ENCODE measurements around the gene ASCC1.

The ASCC1 gene

DNA sequence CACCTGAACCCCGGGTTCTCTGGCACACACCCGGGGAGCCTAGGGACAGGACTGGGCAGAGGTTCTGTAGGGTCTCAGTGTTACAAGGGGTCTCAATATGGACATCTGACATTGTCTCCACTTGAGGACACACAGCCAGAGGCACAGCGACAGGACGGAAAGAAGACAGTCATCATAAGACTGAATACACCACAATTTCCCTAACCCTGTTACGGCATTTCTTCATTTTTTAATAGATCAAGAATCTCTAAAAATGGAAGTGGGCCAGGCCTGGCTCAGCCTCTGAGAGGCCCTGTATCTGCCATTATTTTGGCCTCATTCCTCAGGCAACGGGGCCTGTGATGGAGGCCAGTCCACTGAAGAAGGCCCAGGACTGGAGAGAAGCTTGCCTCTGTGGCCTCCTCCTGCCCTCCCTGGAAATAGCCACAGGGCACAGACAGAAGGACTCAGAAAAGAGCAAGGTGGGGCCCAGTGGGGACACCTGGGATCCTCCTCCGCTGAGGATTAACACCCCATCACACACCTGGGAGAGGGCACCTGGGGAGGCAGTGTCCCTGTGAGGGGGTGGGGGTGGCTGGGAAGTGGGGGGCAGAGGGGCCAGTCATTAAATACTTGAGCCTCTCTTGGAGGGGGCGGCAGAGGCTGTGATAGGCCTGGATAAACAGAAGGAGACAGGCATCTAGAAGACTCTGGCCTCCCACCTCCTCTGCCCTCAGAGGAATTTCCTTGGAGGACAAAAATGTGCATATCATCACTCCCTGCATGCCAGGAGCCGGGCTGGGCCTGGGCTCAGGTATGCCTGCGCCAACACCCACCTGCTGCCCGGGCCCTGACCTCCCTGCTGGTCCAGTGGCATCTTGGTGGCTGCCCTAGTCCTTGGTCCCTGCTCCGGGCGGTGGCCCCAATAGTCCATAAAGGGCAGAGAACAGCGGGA, 135.8 kb downstream of the ASCC1 start:
- DNase-seq, result no peak

DNA sequence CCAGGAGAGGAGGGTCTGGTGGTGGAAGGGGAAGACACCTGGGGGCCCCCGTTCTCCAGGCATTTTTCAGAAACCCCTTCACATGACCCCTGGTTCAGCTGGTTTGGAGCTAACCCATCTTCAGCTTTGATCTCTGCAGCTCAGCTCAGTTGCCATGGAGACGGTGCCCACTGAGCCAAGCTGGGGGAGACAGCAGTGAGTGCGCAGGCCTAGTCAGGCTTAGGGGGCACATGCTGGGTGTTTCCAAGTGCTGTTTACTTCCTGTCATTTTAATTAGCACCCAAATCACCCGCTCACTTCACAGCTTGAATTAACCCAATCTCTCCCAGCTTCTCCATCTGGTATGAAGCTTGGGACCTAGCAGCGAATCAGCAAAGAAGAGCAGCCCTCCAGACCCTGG, 136.7 kb downstream of the ASCC1 start:
- DNase-seq, result no peak

DNA sequence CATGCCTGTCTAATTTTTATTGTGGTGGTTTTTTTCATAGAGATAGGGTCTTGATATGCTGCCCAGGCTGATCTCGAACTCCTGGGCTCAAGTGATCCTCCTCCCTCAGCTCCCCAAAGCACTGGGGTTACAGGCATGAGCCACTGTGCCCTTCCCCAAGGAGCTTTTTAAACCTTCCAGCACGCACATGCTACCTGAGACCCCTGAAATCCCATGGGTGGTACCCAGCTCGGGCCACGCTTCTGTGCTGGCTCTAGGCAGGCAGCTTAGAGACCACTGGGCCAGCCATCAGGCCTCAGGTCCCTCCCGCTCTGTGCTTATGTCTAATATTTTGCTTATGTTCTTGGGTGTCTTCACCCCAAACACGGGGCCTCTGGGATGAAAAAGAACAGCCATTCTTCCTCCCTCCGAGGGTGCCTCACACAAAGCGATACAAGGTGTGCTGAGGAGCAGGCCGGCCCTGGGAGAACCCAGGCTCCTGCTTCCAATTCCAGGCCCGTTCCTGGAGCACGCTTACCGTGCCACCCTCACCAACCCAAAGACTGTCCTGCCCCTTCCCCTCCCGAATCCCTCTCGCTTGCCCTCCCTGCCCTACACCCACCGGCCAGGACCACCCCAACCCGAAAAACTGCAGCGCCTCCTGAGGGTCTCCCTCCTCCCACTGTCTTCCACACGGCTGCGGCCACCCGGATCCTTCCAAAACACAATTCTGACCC, 138.6 kb downstream of the ASCC1 start:
- DNase-seq, result no peak

DNA sequence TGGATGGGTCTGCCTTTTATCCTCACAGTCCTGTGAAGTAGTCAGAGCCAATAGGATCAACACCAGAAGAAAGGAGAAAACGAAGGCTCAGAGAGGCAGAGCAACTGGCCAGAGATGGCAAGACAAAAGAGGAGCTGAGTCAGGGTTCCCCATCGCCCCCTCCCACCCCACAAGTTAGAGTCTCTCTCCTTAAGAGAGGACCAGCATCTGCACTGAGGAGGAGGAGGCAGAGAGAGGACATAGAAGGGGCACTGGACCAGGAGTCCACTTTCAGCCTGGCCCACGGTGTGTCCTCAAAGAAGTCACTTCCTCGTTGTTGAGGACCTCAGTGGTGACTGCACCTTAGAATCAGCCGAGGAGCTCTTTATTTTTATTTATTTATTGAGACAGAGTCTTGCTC, 139.3 kb downstream of the ASCC1 start:
- no peak for DNase-seq

DNA sequence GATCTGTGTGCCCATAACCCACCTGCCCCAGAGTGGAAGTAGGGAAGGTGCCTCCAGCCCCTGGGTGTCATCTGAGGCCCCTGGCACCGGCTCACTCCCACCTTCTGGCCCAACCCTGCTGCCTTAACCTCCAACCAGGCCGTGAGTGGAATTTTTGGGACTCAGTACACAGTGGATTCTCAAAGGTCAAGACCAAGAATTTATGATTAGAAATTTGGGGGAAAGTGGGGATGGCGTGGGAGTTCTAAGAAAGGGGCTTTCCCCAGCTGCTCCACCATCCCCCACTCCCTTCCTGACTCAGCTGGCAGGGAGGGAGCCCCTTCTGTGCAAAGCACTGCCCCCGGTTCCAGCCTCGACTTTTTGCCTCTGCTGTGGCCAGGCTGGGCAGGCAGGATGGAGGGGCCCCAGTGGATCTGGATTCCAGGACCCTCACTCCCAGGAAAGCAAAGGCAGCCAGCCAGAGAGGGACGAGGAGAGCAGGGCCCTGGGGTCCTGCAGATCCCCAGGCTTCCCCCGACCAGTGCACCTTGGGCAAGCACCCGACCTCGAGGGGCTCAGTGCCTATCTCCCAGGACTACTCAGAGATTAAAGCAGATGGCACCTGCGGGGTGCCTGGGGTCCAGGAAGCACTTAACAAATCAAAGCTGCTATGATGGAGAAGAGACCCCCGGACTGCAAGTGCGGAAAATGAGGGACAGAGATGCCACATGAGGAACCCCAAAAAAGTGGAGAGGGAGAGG, 140.5 kb downstream of the ASCC1 start:
- DNase-seq, result no peak

DNA sequence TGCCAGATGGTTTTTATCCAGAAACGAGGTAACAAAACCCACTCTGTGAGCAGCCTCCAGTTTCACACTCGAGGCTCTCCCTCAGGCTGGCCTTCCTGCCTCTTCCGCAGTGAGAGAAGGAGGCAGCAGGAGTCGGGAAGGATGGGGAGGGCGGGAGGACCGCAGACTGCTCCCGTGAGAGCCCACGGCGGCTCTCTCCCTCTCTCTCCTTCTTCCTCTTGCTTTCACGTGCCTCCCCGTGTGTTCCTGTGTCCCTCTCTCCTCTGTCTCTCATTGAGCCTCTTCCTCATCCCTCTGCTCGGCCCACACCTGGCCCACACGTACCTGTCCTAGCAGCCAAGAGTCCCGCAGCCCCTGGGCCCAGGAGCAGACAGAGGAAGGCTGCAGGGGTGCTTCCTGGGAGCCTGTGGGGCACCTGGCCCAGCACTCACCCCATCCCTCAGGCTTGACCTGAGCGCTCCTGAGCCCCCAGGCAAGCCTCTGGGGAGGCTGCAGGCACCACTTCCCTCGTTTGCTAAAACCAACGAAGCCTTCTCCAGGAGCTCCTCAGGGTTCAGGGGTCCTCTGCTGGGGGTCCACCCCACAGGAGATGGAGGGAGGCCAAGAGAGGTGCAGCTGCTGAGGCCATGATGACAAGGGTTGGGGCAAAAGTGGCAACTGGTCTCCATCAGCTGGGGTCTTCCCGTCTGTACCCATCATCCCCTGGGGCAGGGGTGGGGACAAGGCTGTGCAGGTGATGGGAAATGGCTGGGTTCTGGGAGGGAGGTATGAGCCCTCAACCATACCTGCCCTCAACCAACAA, 141.3 kb downstream of the ASCC1 start:
- DNase-seq, result no peak

DNA sequence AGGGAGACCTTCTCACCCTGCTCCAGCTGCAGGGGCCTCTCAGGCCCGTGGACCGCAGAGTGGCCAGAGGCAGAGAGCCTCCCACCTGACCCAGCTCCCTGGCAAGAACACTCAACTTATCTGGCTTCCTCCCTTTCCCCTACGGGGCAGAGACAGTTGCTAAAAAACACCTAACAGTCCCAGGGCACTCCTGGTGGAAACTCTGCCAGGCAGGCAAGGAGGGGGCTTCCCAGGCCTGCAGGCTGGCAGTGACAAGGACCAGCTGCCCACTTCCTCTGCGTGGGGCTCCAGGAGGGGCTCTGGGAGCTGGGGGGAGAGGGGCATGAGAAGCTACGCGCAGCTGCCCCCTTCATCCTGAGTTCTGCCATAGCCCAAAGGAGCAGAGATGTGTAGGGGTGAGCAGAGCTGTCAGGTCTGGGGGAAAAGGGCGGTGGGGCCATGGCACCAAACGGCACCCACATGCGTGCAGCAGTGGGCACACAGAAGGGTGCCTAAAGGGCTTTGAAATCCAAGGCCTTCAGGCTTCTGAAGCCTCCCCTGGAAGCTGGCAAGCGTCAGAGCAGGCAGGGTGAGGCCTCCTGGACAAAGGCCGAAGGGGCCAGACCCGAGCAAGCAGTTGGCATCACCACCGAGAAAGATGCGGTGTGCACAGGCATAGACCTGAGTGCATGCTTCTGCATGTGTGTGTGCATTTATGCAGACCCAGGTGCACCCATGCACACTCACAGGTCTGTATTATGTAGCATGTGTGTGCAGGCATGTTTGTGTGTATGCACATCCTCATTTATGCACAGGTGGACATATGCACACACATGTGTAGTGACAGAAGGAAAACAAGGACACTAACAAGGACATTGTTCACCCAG, 142.1 kb downstream of the ASCC1 start:
- DNase-seq, result no peak

DNA sequence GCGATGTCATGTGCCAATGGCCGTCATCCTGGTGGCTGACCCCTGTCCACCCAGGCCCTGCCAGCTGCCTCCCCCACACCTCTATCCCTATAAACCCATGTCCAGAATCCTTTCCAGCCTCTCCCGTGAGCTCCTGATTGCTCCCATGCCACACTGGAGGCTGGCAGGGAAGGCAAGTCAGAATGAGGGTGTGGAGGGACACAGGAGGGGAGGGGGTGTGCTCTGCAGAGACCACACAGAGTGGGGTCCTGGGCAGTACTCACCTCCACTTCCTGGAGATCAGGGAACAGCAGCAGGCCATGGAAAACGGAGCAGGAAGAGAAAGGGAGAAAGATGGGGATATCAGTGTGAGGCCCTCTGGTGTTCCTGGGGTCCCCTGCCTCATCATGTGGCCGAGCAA, 143.4 kb downstream of the ASCC1 start:
- DNase-seq, result no peak

DNA sequence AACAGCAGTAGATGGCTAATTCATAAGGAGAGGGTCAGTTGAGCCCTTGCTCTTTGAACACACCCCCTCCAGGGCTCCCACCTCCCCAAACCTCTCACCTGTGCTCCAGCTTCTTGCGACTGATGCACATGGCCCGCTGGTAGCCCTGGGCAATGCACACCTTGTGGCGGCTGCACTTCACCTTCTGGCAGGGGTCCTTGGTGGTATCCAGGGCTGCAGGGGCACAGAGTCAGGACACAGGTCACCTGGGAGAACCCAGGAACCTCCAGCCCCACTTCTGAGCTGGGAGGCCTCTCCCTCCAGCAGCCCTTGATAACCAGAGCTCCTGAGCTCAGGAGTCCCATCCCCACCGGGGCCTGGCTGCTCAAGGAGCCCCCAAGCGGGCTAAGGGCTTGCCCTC, 144.0 kb downstream of the ASCC1 start:
- DNase-seq, result no peak

DNA sequence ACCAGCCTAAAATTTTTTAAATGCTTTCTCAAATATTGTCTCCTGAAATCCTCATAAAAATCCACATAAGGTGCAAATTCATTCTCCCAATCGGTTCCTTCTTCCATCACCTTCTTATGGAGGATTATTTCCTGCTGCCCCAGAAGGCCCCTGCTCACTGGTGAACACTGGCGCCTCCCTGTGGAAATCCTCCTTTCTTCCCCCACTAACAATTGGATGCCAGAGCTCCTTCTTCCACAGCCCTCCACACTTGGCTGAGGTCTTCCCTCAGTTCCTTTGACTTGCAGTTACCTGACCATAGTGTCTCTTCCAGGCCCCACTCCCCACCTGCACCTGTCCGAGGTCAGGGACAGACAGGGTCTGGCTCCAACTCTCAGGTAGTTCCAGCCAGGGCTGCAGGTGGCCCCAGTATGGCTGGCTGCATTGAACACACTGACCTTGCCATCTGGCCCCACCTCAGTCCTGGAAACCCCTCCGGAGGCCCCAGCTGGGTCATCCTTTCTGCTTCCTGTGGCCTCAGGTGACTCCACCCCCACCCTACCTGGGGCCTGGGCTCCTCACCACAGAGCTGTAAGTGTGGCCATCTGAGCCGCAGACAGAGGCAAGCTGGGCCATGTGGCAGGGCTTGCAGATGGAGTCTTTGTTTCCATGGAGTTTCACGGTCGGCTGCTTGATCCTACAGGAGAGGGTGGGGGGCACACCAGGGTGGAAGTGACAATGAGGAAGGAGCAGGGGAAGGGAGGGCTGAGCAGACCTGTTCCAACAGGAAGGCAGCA, 146.1 kb downstream of the ASCC1 start:
- DNase-seq, result peak; percentile 35

DNA sequence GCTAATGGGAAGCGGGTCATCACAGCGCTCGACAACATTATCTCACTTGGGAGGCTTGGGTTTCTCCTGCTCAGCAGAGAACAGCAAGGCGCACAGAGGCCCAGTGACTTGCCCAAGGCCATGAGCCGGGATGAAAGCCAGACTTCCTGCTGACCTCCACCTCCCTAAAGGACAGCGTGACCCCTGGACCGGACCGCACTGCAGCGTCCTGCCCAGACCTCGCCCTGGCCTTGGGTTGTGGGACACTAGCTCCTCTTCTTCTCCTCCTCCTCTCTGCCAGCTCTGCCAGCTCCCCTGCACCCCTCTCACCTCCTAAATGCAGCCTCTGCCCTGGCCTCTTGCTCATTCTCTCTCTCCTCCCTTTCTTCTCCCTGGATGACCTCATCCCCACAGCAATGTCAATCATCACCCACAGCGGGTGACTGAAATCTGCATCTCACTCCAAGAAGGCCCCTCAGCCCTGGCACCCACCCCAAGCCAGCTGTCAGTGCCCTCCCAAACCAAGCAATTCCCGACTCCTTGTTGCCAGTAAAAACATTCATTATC, 147.1 kb downstream of the ASCC1 start:
- DNase-seq, result no peak

DNA sequence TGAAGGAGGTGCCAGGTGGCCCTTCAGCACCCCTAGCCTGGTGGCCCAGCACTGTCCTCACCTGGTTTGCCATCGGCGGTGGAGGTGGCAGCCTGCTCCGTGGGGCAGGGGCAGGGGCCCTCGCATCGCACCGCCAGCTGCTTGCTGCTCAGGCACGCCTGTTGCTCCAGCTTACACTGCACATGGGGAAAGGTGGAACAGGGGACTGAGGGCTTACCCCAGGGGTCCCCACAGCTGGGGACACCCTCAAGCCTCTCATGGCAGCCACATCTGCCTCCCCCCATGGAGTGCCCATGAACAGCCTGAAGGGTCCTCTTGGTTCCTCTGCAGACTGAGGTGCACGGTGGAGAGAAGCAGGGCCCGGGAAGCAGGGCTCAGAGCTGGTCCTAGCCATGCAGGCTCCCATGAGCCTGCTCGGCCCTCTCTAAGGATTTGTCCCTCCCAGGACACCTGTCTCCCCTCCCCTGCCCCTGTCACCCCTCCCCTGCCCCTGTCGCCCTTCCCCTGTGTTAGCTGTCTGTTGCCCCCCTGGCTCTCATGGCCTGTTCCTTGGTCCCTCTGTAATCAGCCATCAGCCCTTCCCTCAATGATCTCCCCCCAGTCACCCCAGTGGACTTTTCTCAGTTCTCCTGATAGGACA, 147.8 kb downstream of the ASCC1 start:
- no peak for DNase-seq

DNA sequence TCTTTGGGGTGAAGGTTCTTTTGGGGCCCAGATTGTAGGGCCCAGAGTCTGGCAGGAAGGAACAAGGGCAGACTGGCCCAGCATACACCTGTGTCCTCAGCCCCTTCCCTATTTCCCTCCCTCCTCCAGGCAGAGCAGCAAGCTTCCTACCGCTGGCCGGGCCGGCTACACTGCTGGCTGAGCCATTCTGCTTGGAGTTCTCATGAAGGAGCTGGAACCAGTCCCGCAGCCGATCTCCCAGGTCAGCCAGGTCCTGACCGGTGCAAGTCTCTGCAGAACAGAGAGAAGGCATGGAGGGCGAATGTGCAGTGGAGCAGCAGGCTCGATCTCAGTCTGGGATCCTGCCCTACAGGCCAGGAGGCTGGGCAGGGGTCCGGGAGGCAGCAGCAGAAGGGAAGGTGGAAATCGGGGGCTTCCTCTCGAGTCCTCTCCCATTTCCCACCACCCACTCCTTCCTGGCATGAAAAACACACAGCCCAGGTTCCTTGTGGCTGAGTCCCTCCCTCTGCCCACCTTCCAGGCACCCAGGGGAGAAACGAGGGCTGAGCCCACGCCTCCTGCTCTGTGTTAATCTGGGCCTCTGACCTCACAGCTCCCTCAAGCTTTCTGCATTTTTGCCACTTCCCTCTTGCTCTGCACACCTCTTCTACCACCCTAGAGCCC, 148.5 kb downstream of the ASCC1 start:
- no peak for DNase-seq

DNA sequence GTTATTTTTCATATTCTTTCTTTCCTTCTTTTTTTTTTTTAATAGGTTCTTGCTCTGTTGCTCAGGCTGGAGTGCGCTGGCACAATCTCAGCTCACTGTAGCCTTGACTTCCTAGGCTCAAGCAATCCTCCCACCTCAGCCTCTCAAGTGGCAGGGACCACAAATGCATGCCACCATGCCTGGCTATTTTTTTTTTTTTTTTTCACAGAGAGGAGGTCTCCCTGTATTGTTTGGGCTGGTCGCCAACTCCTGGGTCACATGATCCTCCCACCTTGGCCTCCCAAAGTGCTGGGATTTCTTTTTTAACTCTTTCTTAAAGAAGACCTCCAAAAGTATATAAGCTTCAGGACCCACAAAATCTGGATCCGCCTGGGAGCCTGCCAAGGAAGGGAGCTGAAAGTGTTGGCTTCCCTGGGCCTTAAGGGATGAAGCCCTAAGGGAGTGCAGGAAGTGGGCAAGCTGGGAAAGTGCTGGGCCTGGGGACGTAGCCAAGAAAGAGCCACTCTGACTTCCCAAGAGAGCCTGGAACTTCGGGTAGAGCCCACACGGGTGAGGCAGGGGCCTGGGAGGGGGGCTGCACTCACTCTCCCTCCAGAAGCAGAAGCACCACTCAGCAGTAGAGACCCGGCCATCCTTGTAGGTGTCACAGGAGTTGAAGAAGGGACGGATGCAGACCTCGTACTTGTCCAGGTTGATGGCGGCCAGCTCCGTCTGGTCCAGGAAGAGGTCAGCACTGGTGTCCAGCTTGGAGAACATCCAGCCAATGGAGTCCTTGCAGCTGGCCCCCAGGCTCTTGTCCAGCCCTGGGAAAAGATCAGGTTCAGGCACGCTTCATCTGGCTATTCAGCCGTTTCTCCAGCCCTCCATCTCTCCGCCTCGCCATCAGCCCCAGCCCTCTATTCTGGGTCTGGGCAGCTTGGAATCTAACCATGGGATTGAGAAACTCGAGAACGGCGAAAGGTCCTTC, 149.5 kb downstream of the ASCC1 start:
- DNase-seq, result no peak

DNA sequence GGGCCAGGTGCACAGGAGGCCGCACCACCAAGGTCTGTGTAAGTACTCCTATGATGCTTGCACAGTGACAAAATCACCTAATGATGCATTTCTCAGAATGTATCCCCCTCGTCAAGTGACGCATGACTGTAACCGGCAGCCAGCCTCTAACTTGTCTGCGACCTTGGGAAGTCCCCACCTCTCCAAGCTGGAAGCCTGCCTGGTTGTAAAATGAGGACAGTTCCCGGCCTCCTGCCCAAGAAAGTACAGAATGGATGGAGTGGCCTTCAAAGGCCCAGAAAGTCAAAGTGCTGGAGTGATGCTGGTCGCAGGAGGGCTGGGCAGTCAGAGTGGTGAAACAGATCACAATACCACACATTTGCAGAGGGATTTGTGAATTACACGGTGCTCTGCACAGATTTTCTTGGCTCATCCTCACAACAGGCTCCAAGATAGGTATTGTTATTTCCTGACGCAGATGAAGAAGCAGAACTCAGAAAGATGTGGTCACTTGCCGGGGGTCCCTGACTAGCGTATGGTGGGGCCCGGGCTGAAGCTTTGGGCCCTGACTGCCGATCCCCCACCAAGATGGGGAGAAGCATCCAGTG, 150.5 kb downstream of the ASCC1 start:
- no peak for DNase-seq

DNA sequence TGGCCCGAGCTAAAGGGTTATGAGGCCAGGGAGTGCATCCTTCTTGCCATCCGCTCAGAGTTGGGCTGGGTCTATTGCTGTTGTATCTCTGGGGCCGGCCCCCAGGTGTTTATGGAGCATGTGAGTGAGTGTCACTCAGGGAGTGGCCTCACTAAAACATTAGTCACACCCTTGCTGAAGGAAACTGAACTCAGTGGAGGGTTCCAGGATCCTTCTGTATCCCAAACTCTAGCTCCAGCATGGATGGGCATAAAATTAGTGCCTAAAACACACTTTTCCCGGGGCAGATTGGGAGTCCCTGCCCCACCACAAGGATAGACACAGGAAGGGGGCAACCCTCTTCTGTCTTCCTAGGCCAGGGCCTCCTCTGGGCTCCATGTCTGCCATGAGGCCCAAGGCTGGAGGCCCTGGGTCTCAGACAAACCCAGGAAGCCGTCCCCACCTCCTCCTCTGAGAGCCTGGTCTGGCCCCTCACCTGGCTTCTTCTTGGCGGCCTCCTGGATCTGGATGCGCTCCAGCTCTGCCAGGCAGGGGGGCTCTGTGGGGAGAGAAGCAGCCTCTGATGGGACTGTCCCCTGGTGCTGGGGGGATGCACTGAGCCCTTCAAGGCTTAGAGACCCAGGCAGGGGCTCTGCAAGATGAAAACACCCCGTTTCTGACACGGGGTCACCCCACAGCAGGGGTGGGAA, 152.2 kb downstream of the ASCC1 start:
- no peak for DNase-seq
